Gastrocnemius medialis (tissue), 4 donors: ENCODE measurements around the gene BCAS2.

Experiments
- POLR2A ChIP-seq, 2 donors: fragments of 450-650 bp; IDR thresholded peaks; one replicate each; pipeline ENCODE4 v1.6.1; 2017; ENCODE audit warnings: antibody characterized with exemption in 2 of 2, mild to moderate bottlenecking in 2 of 2, moderate library complexity in 2 of 2
- TF ChIP-seq, protein P1 (sequence below), 5 experiments: fragments of 450-650 bp in 3 of 5; fragments of 200-600 bp in 2 of 5; sonication (generic) in 2 of 5; IDR thresholded peaks in 4 of 5; conservative IDR thresholded peaks in 1 of 5; 1 replicate in 4 of 5; 2 replicates in 1 of 5; pipeline ENCODE4 v1.5.1; 2016 to 2019; ENCODE audit warnings: antibody characterized with exemption in 5 of 5, mild to moderate bottlenecking in 3 of 5, moderate library complexity in 3 of 5

DNA sequence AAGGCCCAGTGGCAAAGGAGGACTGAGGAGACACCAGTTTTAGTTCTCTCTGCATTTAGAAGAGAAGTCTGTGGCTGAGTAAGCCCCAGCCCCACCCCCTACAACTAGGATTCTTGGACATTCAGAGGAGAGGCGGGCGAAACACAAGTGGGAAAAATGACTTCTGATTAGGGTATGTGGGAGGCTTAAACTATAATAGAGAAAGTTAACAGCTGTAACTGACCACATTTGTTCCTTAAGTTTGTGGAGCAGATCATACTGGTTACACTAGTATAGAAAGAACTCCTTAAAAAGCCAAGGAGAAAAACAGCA is 59.2 kb downstream of the BCAS2 start:
- TF ChIP-seq, protein P1, sequence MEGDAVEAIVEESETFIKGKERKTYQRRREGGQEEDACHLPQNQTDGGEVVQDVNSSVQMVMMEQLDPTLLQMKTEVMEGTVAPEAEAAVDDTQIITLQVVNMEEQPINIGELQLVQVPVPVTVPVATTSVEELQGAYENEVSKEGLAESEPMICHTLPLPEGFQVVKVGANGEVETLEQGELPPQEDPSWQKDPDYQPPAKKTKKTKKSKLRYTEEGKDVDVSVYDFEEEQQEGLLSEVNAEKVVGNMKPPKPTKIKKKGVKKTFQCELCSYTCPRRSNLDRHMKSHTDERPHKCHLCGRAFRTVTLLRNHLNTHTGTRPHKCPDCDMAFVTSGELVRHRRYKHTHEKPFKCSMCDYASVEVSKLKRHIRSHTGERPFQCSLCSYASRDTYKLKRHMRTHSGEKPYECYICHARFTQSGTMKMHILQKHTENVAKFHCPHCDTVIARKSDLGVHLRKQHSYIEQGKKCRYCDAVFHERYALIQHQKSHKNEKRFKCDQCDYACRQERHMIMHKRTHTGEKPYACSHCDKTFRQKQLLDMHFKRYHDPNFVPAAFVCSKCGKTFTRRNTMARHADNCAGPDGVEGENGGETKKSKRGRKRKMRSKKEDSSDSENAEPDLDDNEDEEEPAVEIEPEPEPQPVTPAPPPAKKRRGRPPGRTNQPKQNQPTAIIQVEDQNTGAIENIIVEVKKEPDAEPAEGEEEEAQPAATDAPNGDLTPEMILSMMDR (IDR thresholded peaks at IDR 0.05 in 4 of 5, conservative IDR thresholded peaks at IDR 0.05 in 1 of 5) = no peak
- TF ChIP-seq POLR2A (IDR thresholded peaks at IDR 0.05) = no peak
